HL-60 (cell line): Measurements from ENCODE around the gene KIF3C.

Experiments
- CTCF ChIP-seq: IDR thresholded peaks from one replicate; pipeline ENCODE4 v1.5.1; 2011; ENCODE audit warnings: low read length, control low read depth, inconsistent platforms; ENCODE audit not compliant: insufficient read depth
- POLR2AphosphoS5 ChIP-seq: IDR thresholded peaks from 2 replicates; pipeline ENCODE4 v1.6.1; 2012; ENCODE audit warnings: low read depth
- REST ChIP-seq: IDR thresholded peaks from 2 replicates; pipeline ENCODE4 v1.6.1; 2012; ENCODE audit warnings: low read depth; ENCODE audit not compliant: insufficient replicate concordance

GRCh38 chr2:25980951-25981350 is 1.3 kb downstream of the KIF3C start:
- TF ChIP-seq CTCF = no peak
- TF ChIP-seq REST = no peak
- TF ChIP-seq POLR2AphosphoS5 = no peak
